Adrenal gland (tissue), 5 donors: ENCODE results near the gene NSG1.

Experiments
- POLR2A ChIP-seq, 2 donors: fragments of 450-650 bp; IDR thresholded peaks; one replicate each; pipeline ENCODE4 v1.6.1; 2017; ENCODE audit warnings: antibody characterized with exemption in 2 of 2, mild to moderate bottlenecking in 2 of 2, moderate library complexity in 1 of 2
- TF ChIP-seq, protein P1 (sequence below), 6 experiments: fragments of 450-650 bp in 4 of 6; fragments of 200-600 bp in 2 of 6; sonication (generic) in 1 of 6; IDR thresholded peaks; 1 replicate in 5 of 6; 2 replicates in 1 of 6; pipeline versions ENCODE4 v1.5.1 to v1.8.0; 2016 to 2021; ENCODE audit warnings: antibody characterized with exemption in 6 of 6, mild to moderate bottlenecking in 2 of 6, moderate library complexity in 1 of 6
- donor health status: DM: no; HTN: no; CAD: no.

GRCh38 chr4:4377191-4377590 lies 9.7 kb upstream of the NSG1 start:
- TF ChIP-seq, protein P1, sequence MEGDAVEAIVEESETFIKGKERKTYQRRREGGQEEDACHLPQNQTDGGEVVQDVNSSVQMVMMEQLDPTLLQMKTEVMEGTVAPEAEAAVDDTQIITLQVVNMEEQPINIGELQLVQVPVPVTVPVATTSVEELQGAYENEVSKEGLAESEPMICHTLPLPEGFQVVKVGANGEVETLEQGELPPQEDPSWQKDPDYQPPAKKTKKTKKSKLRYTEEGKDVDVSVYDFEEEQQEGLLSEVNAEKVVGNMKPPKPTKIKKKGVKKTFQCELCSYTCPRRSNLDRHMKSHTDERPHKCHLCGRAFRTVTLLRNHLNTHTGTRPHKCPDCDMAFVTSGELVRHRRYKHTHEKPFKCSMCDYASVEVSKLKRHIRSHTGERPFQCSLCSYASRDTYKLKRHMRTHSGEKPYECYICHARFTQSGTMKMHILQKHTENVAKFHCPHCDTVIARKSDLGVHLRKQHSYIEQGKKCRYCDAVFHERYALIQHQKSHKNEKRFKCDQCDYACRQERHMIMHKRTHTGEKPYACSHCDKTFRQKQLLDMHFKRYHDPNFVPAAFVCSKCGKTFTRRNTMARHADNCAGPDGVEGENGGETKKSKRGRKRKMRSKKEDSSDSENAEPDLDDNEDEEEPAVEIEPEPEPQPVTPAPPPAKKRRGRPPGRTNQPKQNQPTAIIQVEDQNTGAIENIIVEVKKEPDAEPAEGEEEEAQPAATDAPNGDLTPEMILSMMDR (IDR thresholded peaks at IDR 0.05), result no peak
- no peak for TF ChIP-seq POLR2A (IDR thresholded peaks at IDR 0.05)
